CD4-positive, alpha-beta memory T cell (primary cell): ENCODE measurements around the gene ARID3B. TPM values are rescaled to one million over a fixed set of nuclear protein-coding genes. Genes with fewer than 3 reads are reported as not detected.
A peak's percentile ranks its signal among the peaks of the same experiment; 100 is the strongest.

Experiments used
- CTCF ChIA-PET: fragments of 350-600 bp; sonication (Branson Sonifier 250); formaldehyde crosslinking; loops from one replicate; lab custom pipeline; 2021; ENCODE audit warnings: inconsistent platforms; ENCODE audit not compliant: partially characterized antibody; lab: Charles Lee
- POLR2A ChIA-PET: fragments of 350-600 bp; sonication (Branson Sonifier 250); formaldehyde crosslinking; loops from one replicate; lab custom pipeline; 2021; ENCODE audit not compliant: partially characterized antibody; lab: Charles Lee
- DNase-seq, 5 donors: peaks; one replicate each; pipeline versions ENCODE4 v3.0.0 to v3.0.0-alpha.2; 2020 to 2022; ENCODE audit warnings: mixed read lengths in 1 of 5
- H3K27ac ChIP-seq: one replicate; pipeline ENCODE4 v1.7.0; 2013; ENCODE audit warnings: low read depth, low read length
- H3K27me3 ChIP-seq: 2 replicates; pipeline ENCODE4 v1.7.0; 2013; ENCODE audit warnings: mild to moderate bottlenecking, low read length, moderate library complexity; ENCODE audit not compliant: insufficient read depth
- H3K36me3 ChIP-seq: 2 replicates; pipeline ENCODE4 v1.7.0; 2013; ENCODE audit warnings: mild to moderate bottlenecking, low read length, moderate library complexity; ENCODE audit not compliant: insufficient read depth
- H3K4me1 ChIP-seq: 2 replicates; pipeline ENCODE4 v1.7.0; 2013; ENCODE audit warnings: mild to moderate bottlenecking, low read length, moderate library complexity; ENCODE audit not compliant: insufficient read depth
- H3K4me3 ChIP-seq, 2 donors: one replicate each; pipeline ENCODE4 v1.7.0; 2013; ENCODE audit warnings: low read length in 2 of 2, mild to moderate bottlenecking in 1 of 2
- H3K9me3 ChIP-seq, 2 donors: one replicate each; pipeline ENCODE4 v1.7.0; 2013; ENCODE audit warnings: low read length in 2 of 2, control low read depth in 1 of 2; ENCODE audit not compliant: control insufficient read depth in 1 of 2
- H3K27ac Mint-ChIP-seq, 7 donors: one replicate each; pipeline ENCODE4 v1.8.0; 2020 to 2021; ENCODE audit warnings: mixed read lengths in 7 of 7, mild to moderate bottlenecking in 6 of 7, inconsistent platforms in 3 of 7, moderate library complexity in 3 of 7
- H3K27me3 Mint-ChIP-seq, 2 donors: one replicate each; pipeline ENCODE4 v1.8.0; 2020 to 2021; ENCODE audit warnings: mixed read lengths in 2 of 2
- H3K36me3 Mint-ChIP-seq, 2 donors: one replicate each; pipeline ENCODE4 v1.8.0; 2020 to 2021; ENCODE audit warnings: mixed read lengths in 2 of 2, inconsistent platforms in 1 of 2, mild to moderate bottlenecking in 1 of 2
- H3K4me1 Mint-ChIP-seq, 4 donors: one replicate each; pipeline ENCODE4 v1.8.0; 2020 to 2021; ENCODE audit warnings: mixed read lengths in 4 of 4, mild to moderate bottlenecking in 1 of 4
- H3K4me3 Mint-ChIP-seq, 8 donors: one replicate each; pipeline ENCODE4 v1.8.0; 2020 to 2021; ENCODE audit warnings: mixed read lengths in 8 of 8, mild to moderate bottlenecking in 7 of 8, moderate library complexity in 6 of 8, inconsistent platforms in 3 of 8
- H3K9me3 Mint-ChIP-seq, 8 donors: one replicate each; pipeline ENCODE4 v1.8.0; 2020 to 2021; ENCODE audit warnings: mixed read lengths in 8 of 8, mild to moderate bottlenecking in 5 of 8, inconsistent platforms in 3 of 8, moderate library complexity in 1 of 8
- intact Hi-C: fragments of 100-400 bp; cut with micrococcal nuclease; formaldehyde crosslinking; loops from one replicate; pipeline ENCODE4 v1.15.1; 2023
- polyA plus RNA-seq, 2 donors: library from polyadenylated mRNA; unstranded; fragments of 300-500 nt; fragmentation: Illumina TruSeq; gene quantifications; one replicate each; pipeline ENCODE4 v1.2.3, GENCODE V29; 2021
- total RNA-seq, 2 experiments: library from RNA; stranded (reverse); gene quantifications; one replicate each; pipeline ENCODE4 v1.2.3, GENCODE V29; 2021

Gene ARID3B
- total and polyA plus RNA-seq, 4 experiments from 2014 or later = 4.1 to 32.9 (median 24.5) TPM

DNA sequence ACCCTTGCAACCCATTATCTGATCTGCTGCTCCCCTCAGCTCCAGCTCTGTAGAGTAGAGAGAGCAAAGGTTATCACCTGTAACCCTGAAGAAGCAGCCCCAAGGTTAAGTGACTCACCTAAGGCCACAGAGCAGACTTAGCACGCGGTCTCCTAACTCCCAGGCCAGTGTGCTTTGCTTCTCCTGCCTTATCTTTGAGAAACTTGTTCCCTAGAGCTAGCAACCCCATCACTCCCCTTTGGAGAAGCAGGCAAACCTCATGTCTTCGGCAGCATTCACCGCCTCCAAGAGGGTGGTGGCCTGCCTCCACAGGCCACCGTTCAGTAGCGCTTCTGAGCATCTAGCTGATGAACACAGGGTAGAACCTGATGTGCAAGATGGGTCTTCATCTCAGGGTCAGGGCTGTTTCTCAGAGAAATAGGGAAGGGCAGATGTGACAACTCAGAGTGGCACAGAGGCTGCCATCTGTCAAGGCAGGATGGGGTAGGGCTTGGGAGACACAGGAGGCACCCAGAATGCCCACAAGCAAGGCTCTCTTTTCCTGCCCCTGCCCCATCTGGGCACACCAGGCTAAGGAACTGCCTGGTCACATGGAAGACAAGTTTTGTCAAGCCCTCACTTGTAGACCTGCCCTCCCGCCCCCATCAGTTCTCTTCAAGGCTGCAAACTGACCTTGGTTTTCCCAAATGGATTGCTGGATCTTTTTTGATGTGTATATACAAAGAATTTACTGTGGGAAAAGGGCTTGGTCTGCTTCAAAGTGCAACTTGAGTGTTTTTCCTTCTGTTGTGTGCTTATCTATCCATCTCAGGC is 39.7 kb downstream of the ARID3B start:
- Histone ChIP-seq H3K27ac (no peak overlapping the region), H3K4me3 (no peak overlapping the region), H3K4me1 (no peaks in the 10 kb centered on the region), H3K36me3 (peaks cover 32% of the 10 kb centered on the region), H3K27me3 (no peaks in the 10 kb centered on the region), H3K9me3 (no peaks in the 10 kb centered on the region)
- DNase-seq = no peak
- H3K9me3 Mint-ChIP-seq = no peaks in the 10 kb centered on the region
- ChIA-PET CTCF (no interaction called here), POLR2A (no interaction called here)
- peaks cover 0 to 8% (median under 1%) of the 10 kb centered on the region in 4 donors for H3K4me1 Mint-ChIP-seq
- intact Hi-C loops = no loop called here
- H3K4me3 Mint-ChIP-seq = no peak overlapping the region
- H3K36me3 Mint-ChIP-seq = peaks cover 15 to 57% of the 10 kb centered on the region in 2 donors
- H3K27me3 Mint-ChIP-seq = no peaks in the 10 kb centered on the region
- peak overlapping the region in 4 of 7 donors; percentile 6 to 76 (median 45) for H3K27ac Mint-ChIP-seq

DNA sequence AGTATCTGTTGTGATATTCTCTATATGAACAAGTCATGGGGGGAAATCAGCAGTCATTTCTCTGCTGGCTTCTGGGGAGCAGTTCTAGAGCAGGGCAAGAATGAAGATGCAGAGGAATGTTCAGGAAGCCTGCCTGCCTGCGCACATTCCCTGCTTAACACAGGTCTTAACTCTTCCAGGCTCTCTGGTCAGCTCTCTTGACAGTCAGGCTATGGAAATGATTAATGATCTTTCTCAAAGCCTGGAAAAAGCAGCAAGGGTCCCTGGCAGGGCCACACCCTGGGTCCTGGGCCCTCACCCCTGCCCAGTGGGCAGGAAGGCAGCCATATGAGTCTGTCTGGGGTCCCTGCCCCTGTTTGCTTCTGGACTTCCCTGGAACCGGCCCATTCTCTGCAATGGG is 43.2 kb downstream of the ARID3B start:
- Histone ChIP-seq H3K27me3 (no peaks in the 10 kb centered on the region), H3K36me3 (peaks cover 23% of the 10 kb centered on the region), H3K4me3 (no peak overlapping the region), H3K4me1 (no peaks in the 10 kb centered on the region), H3K9me3 (no peaks in the 10 kb centered on the region), H3K27ac (no peak overlapping the region)
- intact Hi-C loops = no loop called here
- peaks cover 15 to 59% of the 10 kb centered on the region in 2 donors for H3K36me3 Mint-ChIP-seq
- H3K4me1 Mint-ChIP-seq = peaks cover 0 to 4% (median under 1%) of the 10 kb centered on the region in 4 donors
- ChIA-PET CTCF (no interaction called here), POLR2A (no interaction called here)
- DNase-seq = no peak
- H3K27me3 Mint-ChIP-seq = no peaks in the 10 kb centered on the region
- peak overlapping the region in 3 of 7 donors; percentile 6 to 75 (median 57) for H3K27ac Mint-ChIP-seq
- H3K9me3 Mint-ChIP-seq = no peaks in the 10 kb centered on the region
- no peak overlapping the region for H3K4me3 Mint-ChIP-seq

DNA sequence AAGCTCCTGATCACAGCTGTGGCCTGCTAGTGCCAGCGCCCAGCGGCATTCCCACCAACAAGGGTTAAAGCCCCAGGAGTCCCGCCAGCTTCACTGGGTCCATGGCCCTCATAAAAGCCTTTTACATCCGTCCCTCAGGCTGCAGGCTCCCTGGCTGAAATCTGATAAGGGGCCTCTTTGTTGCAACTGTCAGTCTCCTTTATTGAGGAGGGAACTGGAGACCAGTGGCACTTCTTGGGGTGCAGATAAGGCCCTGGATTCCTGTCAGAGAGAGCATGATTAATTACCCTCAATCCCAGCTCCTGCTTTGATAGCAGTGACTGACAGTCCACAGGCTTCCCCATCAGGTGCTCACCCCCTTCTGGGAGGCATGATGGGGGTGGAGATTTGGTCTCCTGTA is 43.8 kb downstream of the ARID3B start:
- Mint-ChIP-seq H3K4me3 (no peak overlapping the region), H3K4me1 (peaks cover 0 to 4% (median under 1%) of the 10 kb centered on the region in 4 donors), H3K27me3 (no peaks in the 10 kb centered on the region), H3K36me3 (peaks cover 16 to 59% of the 10 kb centered on the region in 2 donors), H3K27ac (peak overlapping the region in 1 of 7 donors; percentile 17), H3K9me3 (no peaks in the 10 kb centered on the region)
- Histone ChIP-seq H3K27me3 (no peaks in the 10 kb centered on the region), H3K9me3 (no peaks in the 10 kb centered on the region), H3K4me3 (no peak overlapping the region), H3K36me3 (peaks cover 27% of the 10 kb centered on the region), H3K4me1 (no peaks in the 10 kb centered on the region), H3K27ac (no peak overlapping the region)
- no peak for DNase-seq
- ChIA-PET CTCF (no interaction called here), POLR2A (no interaction called here)
- intact Hi-C loops = no loop called here

DNA sequence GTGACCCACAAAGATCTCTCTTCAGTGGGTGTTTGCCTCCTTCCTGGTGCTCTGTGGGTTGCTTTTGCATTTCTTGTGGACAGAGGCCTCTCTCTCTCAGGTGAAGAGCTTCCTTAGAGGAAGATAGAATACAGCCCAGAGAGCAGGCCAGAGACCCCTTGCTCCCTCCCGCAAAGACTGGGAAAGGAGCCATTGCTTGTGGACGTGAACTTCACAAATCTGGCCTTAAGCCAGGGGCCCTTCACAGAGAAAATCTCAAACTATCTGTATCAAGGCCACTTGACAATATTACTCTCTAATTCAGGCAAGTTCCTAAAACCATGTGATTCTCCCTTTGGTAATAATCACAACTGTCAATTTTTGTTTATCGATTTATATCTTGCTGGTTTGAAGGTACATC is 44.2 kb downstream of the ARID3B start:
- Mint-ChIP-seq H3K27ac (peak overlapping the region in 3 of 7 donors; percentile 17 to 59 (median 41)), H3K4me1 (peaks cover 0 to 4% (median under 1%) of the 10 kb centered on the region in 4 donors), H3K36me3 (peaks cover 19 to 62% of the 10 kb centered on the region in 2 donors), H3K27me3 (no peaks in the 10 kb centered on the region), H3K9me3 (no peaks in the 10 kb centered on the region), H3K4me3 (no peak overlapping the region)
- Histone ChIP-seq H3K4me1 (no peaks in the 10 kb centered on the region), H3K4me3 (no peak overlapping the region), H3K27ac (no peak overlapping the region), H3K27me3 (no peaks in the 10 kb centered on the region), H3K9me3 (no peaks in the 10 kb centered on the region), H3K36me3 (peaks cover 31% of the 10 kb centered on the region)
- ChIA-PET POLR2A (no interaction called here), CTCF (no interaction called here)
- intact Hi-C loops = no loop called here
- DNase-seq = no peak

DNA sequence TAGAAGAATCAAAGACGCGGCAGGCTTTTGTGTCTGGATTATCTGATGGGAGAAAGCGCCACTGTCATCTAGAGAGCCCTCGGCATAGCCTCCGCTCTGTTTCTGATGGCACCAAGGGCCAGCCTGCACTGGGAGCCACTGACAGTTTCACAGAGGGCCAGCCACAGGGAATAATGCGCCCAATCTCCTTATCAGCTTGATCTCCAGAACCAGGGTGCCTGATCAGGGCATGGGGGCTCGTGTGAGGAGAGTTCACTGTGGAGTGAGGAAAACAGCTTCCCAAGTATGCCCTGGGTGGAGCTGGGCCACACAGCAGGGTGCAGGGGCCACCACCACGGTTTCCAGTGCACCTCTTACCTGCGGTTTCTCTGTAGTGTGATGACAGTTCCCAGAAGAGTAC is 44.8 kb downstream of the ARID3B start:
- no peaks in the 10 kb centered on the region for H3K27me3 Mint-ChIP-seq
- intact Hi-C loops = no loop called here
- H3K36me3 ChIP-seq = peaks cover 37% of the 10 kb centered on the region
- DNase-seq = no peak
- CTCF ChIA-PET = no interaction called here
- H3K9me3 ChIP-seq = no peaks in the 10 kb centered on the region
- H3K4me3 ChIP-seq = no peak overlapping the region
- H3K4me3 Mint-ChIP-seq = no peak overlapping the region
- H3K36me3 Mint-ChIP-seq = peaks cover 22 to 65% of the 10 kb centered on the region in 2 donors
- H3K27ac ChIP-seq = no peak overlapping the region
- peaks cover 0 to 4% (median under 1%) of the 10 kb centered on the region in 4 donors for H3K4me1 Mint-ChIP-seq
- POLR2A ChIA-PET = no interaction called here
- H3K9me3 Mint-ChIP-seq = no peaks in the 10 kb centered on the region
- no peaks in the 10 kb centered on the region for H3K4me1 ChIP-seq
- peak overlapping the region in 2 of 7 donors; percentile 17 to 29 for H3K27ac Mint-ChIP-seq
- H3K27me3 ChIP-seq = no peaks in the 10 kb centered on the region

DNA sequence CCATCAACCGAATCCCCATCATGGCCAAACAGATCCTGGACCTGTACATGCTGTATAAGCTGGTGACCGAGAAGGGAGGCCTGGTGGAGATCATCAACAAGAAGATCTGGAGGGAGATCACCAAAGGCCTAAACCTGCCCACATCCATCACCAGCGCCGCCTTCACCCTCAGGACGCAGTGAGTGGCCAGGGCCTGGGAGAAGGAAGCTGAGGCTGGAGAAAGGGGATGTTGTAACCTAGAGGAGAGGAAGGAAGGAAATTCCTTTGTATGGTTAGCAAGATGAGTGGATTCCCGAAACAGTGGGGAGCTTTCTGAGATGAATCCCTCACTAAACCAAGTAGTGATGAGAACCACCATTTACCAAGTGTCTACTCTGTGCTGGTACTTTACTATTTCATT is 48.8 kb downstream of the ARID3B start:
- ChIA-PET CTCF (no interaction called here), POLR2A (interaction anchor here (1.3 kb wide), 1 partner anchor 25 kb away, joined by 5 read pairs; no protein-coding TSS in a partner anchor)
- H3K4me3 Mint-ChIP-seq = no peak overlapping the region
- no peak for DNase-seq
- H3K27ac Mint-ChIP-seq = peak overlapping the region in 2 of 7 donors; percentile 29 to 52
- H3K27me3 Mint-ChIP-seq = no peaks in the 10 kb centered on the region
- H3K9me3 Mint-ChIP-seq = no peaks in the 10 kb centered on the region
- peaks cover 0 to 4% (median 0%) of the 10 kb centered on the region in 4 donors for H3K4me1 Mint-ChIP-seq
- peaks cover 30 to 72% of the 10 kb centered on the region in 2 donors for H3K36me3 Mint-ChIP-seq
- intact Hi-C loops = no loop called here
- Histone ChIP-seq H3K36me3 (peaks cover 63% of the 10 kb centered on the region), H3K4me1 (no peaks in the 10 kb centered on the region), H3K27me3 (no peaks in the 10 kb centered on the region), H3K9me3 (no peaks in the 10 kb centered on the region), H3K27ac (no peak overlapping the region), H3K4me3 (no peak overlapping the region)

DNA sequence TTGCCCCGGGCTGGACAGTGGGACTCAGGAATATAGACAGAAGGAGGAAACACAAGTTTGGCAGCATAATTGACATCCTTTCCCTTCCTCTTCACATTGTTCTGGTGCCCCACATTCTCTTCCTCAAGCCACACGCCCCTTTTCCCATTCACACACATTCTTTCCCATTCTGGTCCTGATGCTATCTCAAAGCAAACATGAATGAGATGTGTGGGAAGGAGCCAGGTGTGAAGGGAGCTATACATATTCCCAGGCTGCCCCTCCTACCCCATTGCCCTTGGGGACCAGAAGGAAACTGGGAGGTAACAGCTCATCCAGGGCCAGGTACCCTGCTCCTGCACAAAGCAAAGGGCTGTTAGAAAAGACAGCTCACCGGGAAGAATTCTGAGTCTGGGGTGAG is 51.2 kb downstream of the ARID3B start:
- Mint-ChIP-seq H3K9me3 (no peaks in the 10 kb centered on the region), H3K27me3 (no peaks in the 10 kb centered on the region), H3K27ac (peak overlapping the region in 1 of 7 donors; percentile 57), H3K36me3 (peaks cover 35 to 66% of the 10 kb centered on the region in 2 donors), H3K4me1 (no peaks in the 10 kb centered on the region), H3K4me3 (no peak overlapping the region)
- Histone ChIP-seq H3K9me3 (no peaks in the 10 kb centered on the region), H3K27ac (no peak overlapping the region), H3K4me1 (no peaks in the 10 kb centered on the region), H3K4me3 (no peak overlapping the region), H3K27me3 (no peaks in the 10 kb centered on the region), H3K36me3 (peaks cover 53% of the 10 kb centered on the region)
- intact Hi-C loops = no loop called here
- DNase-seq = no peak
- ChIA-PET POLR2A (no interaction called here), CTCF (no interaction called here)
